HepG2 (cell line): ENCODE measurements around the gene CD3D. TPM values are rescaled to one million over a fixed set of nuclear protein-coding genes. Genes with fewer than 3 reads are reported as not detected.

Experiments used
- ATAC-seq: fragments of 200-7000 bp; cut with Tn5 transposase; 3 replicates; pipeline ENCODE4 v1.9.1; 2020; ENCODE audit warnings: mild to moderate bottlenecking, moderate library complexity
- BruUV-seq: library from RNA; stranded (reverse); fragments of 400-500 nt; replicated peaks from 2 replicates; lab custom pipeline; 2021; lab: Mats Ljungman, UMichigan
- CTCF ChIA-PET: fragments of 300-600 bp; formaldehyde crosslinking; extraction: SDS; loops from one replicate; lab custom pipeline; 2021; ENCODE audit warnings: low total read pairs, inconsistent platforms, low intra/inter-chr PET ratio; lab: Yijun Ruan, JAX
- POLR2A ChIA-PET: fragments of 350-600 bp; sonication (Branson Sonifier 250); formaldehyde crosslinking; loops from one replicate; lab custom pipeline; 2020; ENCODE audit warnings: antibody characterized with exemption, inconsistent platforms; lab: Yijun Ruan, JAX
- DNase-seq: peaks from one replicate; pipeline ENCODE4 v3.0.0-alpha.2; 2015; ENCODE audit warnings: low spot score
- FAIRE-seq: peaks from 3 replicates; lab custom pipeline; 2011; peaks lifted over from hg19 to GRCh38; lab: Jason Lieb, UNC
- H2AFZ ChIP-seq: one replicate; pipeline ENCODE4 v1.6.1; 2011; ENCODE audit warnings: low read length, inconsistent platforms
- H3K27ac ChIP-seq: fragments of 300-600 bp; 3 replicates; pipeline ENCODE4 v1.8.0; 2011; ENCODE audit warnings: mixed run types, mild to moderate bottlenecking, mixed read lengths, low read length, inconsistent platforms; ENCODE audit not compliant: insufficient read depth; ENCODE audit errors: extremely low read length
- H3K27me3 ChIP-seq, 2 experiments: fragments of 200-600 bp in 1 of 2; 2 replicates in 1 of 2; 3 replicates in 1 of 2; pipeline versions ENCODE4 v1.6.0 to v1.8.0; 2011; ENCODE audit warnings: low read length in 2 of 2, mild to moderate bottlenecking in 2 of 2, moderate library complexity in 2 of 2, inconsistent platforms in 1 of 2; ENCODE audit not compliant: insufficient read depth in 2 of 2, control insufficient read depth in 1 of 2
- H3K36me3 ChIP-seq, 2 experiments: fragments of 200-600 bp in 1 of 2; replicated peaks in 1 of 2; 2 replicates in 1 of 2; 3 replicates in 1 of 2; pipeline versions ENCODE4 v1.5.1 to v1.8.0; 2011; ENCODE audit warnings: low read length in 2 of 2, inconsistent platforms in 1 of 2; ENCODE audit not compliant: insufficient read depth in 2 of 2, control insufficient read depth in 1 of 2
- H3K4me1 ChIP-seq: 2 replicates; pipeline ENCODE4 v1.5.1; 2012; ENCODE audit warnings: low read length, inconsistent platforms; ENCODE audit not compliant: insufficient read depth
- H3K4me2 ChIP-seq: 2 replicates; pipeline ENCODE4 v1.6.0; 2011; ENCODE audit warnings: low read depth, low read length, inconsistent platforms
- H3K4me3 ChIP-seq, 3 experiments: fragments of 200-600 bp in 1 of 3; sonication (generic), shearing (Covaris generic) in 1 of 3; replicated peaks in 1 of 3; 2 replicates each; pipeline ENCODE4 v1.5.1; 2011 to 2016; ENCODE audit warnings: low read length in 3 of 3, inconsistent platforms in 2 of 3, low read depth in 2 of 3, mild to moderate bottlenecking in 2 of 3, control low read depth in 1 of 3, mixed read lengths in 1 of 3; ENCODE audit not compliant: insufficient read depth in 1 of 3
- H3K79me2 ChIP-seq: one replicate; pipeline ENCODE4 v1.6.1; 2011; ENCODE audit warnings: low read length, inconsistent platforms; ENCODE audit not compliant: insufficient read depth
- H3K9ac ChIP-seq: 2 replicates; pipeline ENCODE4 v1.6.0; 2011; ENCODE audit warnings: mild to moderate bottlenecking, low read depth, low read length, inconsistent platforms; ENCODE audit not compliant: insufficient read depth
- H3K9me3 ChIP-seq: 2 replicates; pipeline ENCODE4 v1.5.1; 2012; ENCODE audit warnings: mild to moderate bottlenecking, low read length
- H4K20me1 ChIP-seq: 2 replicates; pipeline ENCODE4 v1.6.0; 2011; ENCODE audit warnings: inconsistent platforms, mild to moderate bottlenecking, low read length, moderate library complexity; ENCODE audit not compliant: insufficient read depth
- ATF7 ChIP-seq, 2 experiments: fragments of 450-650 bp in 1 of 2; sonication (generic) in 1 of 2; formaldehyde crosslinking in 1 of 2; IDR thresholded peaks; 2 replicates each; pipeline versions ENCODE4 v1.4.0 to v1.6.1; 2016 to 2020; ENCODE audit warnings: antibody characterized with exemption in 1 of 2, mild to moderate bottlenecking in 1 of 2, missing genetic modification reagents in 1 of 2
- DPF2 ChIP-seq: sonication (generic); formaldehyde crosslinking; IDR thresholded peaks from 2 replicates; pipeline ENCODE4 v1.4.0; 2020; ENCODE audit warnings: mild to moderate bottlenecking, low read depth, missing genetic modification reagents, borderline replicate concordance
- ERF ChIP-seq: IDR thresholded peaks from 2 replicates; pipeline ENCODE4 v1.6.1; 2018; ENCODE audit warnings: missing biosample characterization, missing genetic modification reagents
- HHEX ChIP-seq: IDR thresholded peaks from 2 replicates; pipeline ENCODE4 v1.6.1; 2016; ENCODE audit warnings: control low read depth
- HNRNPLL ChIP-seq: fragments of 200-400 bp; formaldehyde crosslinking; IDR thresholded peaks from 2 replicates; pipeline ENCODE4 v1.6.1; 2017; ENCODE audit warnings: mild to moderate bottlenecking, low read depth, low read length; ENCODE audit not compliant: poor library complexity, severe bottlenecking
- MBNL3 ChIP-seq: fragments of 250-450 bp; sonication (Bioruptor Pico); conservative IDR thresholded peaks from 2 replicates; pipeline ENCODE4 v1.8.0; 2022; ENCODE audit warnings: mild to moderate bottlenecking, inconsistent platforms
- NAIF1 ChIP-seq: sonication (generic); formaldehyde crosslinking; IDR thresholded peaks from 2 replicates; pipeline ENCODE4 v1.5.0; 2020; ENCODE audit warnings: mild to moderate bottlenecking, missing genetic modification reagents, borderline replicate concordance
- RORA ChIP-seq: sonication (generic); formaldehyde crosslinking; IDR thresholded peaks from 2 replicates; pipeline ENCODE4 v1.5.0; 2020; ENCODE audit warnings: mild to moderate bottlenecking, missing genetic modification reagents, moderate library complexity
- SSRP1 ChIP-seq: IDR thresholded peaks from 2 replicates; pipeline ENCODE4 v1.6.1; 2016; ENCODE audit warnings: control low read depth
- STAT5B ChIP-seq: sonication (generic); formaldehyde crosslinking; IDR thresholded peaks from 2 replicates; pipeline ENCODE4 v1.4.0; 2020; ENCODE audit warnings: missing genetic modification reagents
- SUZ12 ChIP-seq: fragments of 150-350 bp; IDR thresholded peaks from 2 replicates; pipeline ENCODE4 v1.6.1; 2014; ENCODE audit warnings: low read depth, low read length
- U2AF2 ChIP-seq: fragments of 200-400 bp; formaldehyde crosslinking; IDR thresholded peaks from 2 replicates; pipeline ENCODE4 v1.6.1; 2017; ENCODE audit warnings: low read depth, mild to moderate bottlenecking, low read length
- ZFP82 ChIP-seq: sonication (generic); formaldehyde crosslinking; IDR thresholded peaks from 2 replicates; pipeline ENCODE4 v1.5.1; 2020; ENCODE audit warnings: mild to moderate bottlenecking, missing genetic modification reagents, borderline replicate concordance
- ZNF556 ChIP-seq: sonication (generic); formaldehyde crosslinking; IDR thresholded peaks from 2 replicates; pipeline ENCODE4 v1.4.0; 2020; ENCODE audit warnings: mild to moderate bottlenecking, missing genetic modification reagents, borderline replicate concordance
- WGBS: methylation state at CpG from one replicate; pipeline ENCODE4 v1.1.6; 2017; ENCODE audit warnings: low lambda C conversion rate; 5-methylcytosine and 5-hydroxymethylcytosine counted together
- in situ Hi-C: cut with HindIII; loops from 2 replicates; pipeline ENCODE4 v1.10.0; 2017; ENCODE audit warnings: low pct_unique_long_range_greater_than_20kb; ENCODE audit not compliant: extremely low pct_ligation_motif_present
- intact Hi-C: fragments of 100-400 bp; cut with micrococcal nuclease; formaldehyde crosslinking; loops from one replicate; pipeline ENCODE4 v1.10.0; 2022; ENCODE audit not compliant: unreplicated experiment
- polyA plus RNA-seq, 8 experiments: library from polyadenylated mRNA; depleted of rRNA in 3 of 8; stranded (reverse) in 7 of 8; unstranded in 1 of 8; fragments of >200 nt; fragmentation: Illumina TruSeq in 4 of 8; extraction: Trizol in 4 of 8; gene quantifications; 2 replicates each; pipeline versions ENCODE4 v1.2.1 to v1.2.3, GENCODE V29; 2011 to 2016; ENCODE audit warnings: low read depth in 4 of 8, missing spikeins in 1 of 8, mixed read lengths in 1 of 8; ENCODE audit not compliant: insufficient read depth in 1 of 8
- total RNA-seq, 5 experiments: library from RNA; depleted of rRNA; stranded (reverse); fragments of >200 nt; fragmentation: Illumina TruSeq; extraction: Trizol; gene quantifications; 2 replicates each; pipeline ENCODE4 v1.2.3, GENCODE V29; 2016; ENCODE audit warnings: low read depth in 1 of 5
- TF ChIP-seq, protein P1 (sequence below): sonication (generic); formaldehyde crosslinking; IDR thresholded peaks from 2 replicates; pipeline ENCODE4 v1.4.0; 2020; ENCODE audit warnings: missing genetic modification reagents, borderline replicate concordance
- TF ChIP-seq, protein P2 (sequence below): sonication (generic); formaldehyde crosslinking; IDR thresholded peaks from 2 replicates; pipeline ENCODE4 v1.4.0; 2020; ENCODE audit warnings: missing genetic modification reagents
- TF ChIP-seq, protein P3 (sequence below): conservative IDR thresholded peaks from 2 replicates; pipeline ENCODE4 v1.6.1; 2018; ENCODE audit warnings: missing genetic modification reagents
- TF ChIP-seq, protein P4 (sequence below): sonication (generic); formaldehyde crosslinking; IDR thresholded peaks from 2 replicates; pipeline ENCODE4 v1.5.1; 2020; ENCODE audit warnings: mild to moderate bottlenecking, missing genetic modification reagents, moderate library complexity

CD3D gene
- total and polyA plus RNA-seq, 2 of the 13 experiments (the other 11 are each of a cell fraction or from before 2014, with no cell fraction given): 0.66 to 6.6 TPM

- Histone ChIP-seq H3K4me3 (no peak overlapping the region), H3K9ac (no peak overlapping the region), H3K27me3 (peaks cover 6 to 49% of the 10 kb centered on the region in 2 experiments; a peak in 4 of 5 replicates), H3K9me3 (no peaks in the 10 kb centered on the region), H3K79me2 (no peaks in the 10 kb centered on the region), H3K36me3 (no peaks in the 10 kb centered on the region), H3K4me1 (peaks cover 43% of the 10 kb centered on the region), H3K27ac (no peak overlapping the region), H4K20me1 (no peaks in the 10 kb centered on the region), H2AFZ (no peak overlapping the region), H3K4me2 (no peak overlapping the region)
- no TSS peak for BruUV-seq
- ATAC-seq (no peak), DNase-seq (no peak), FAIRE-seq (no peak)
- in situ Hi-C loops: no loop called here
- WGBS: 37% methylated on average over 11 of the region's 11 CpGs
- ChIA-PET CTCF (no interaction called here), POLR2A (no interaction called here)
- intact Hi-C loops: no loop called here
- TF ChIP-seq, protein P1, sequence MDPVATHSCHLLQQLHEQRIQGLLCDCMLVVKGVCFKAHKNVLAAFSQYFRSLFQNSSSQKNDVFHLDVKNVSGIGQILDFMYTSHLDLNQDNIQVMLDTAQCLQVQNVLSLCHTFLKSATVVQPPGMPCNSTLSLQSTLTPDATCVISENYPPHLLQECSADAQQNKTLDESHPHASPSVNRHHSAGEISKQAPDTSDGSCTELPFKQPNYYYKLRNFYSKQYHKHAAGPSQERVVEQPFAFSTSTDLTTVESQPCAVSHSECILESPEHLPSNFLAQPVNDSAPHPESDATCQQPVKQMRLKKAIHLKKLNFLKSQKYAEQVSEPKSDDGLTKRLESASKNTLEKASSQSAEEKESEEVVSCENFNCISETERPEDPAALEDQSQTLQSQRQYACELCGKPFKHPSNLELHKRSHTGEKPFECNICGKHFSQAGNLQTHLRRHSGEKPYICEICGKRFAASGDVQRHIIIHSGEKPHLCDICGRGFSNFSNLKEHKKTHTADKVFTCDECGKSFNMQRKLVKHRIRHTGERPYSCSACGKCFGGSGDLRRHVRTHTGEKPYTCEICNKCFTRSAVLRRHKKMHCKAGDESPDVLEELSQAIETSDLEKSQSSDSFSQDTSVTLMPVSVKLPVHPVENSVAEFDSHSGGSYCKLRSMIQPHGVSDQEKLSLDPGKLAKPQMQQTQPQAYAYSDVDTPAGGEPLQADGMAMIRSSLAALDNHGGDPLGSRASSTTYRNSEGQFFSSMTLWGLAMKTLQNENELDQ (CRISPR knock-in tag): no peak
- no peak for TF ChIP-seq STAT5B (CRISPR knock-in tag)
- no peak for TF ChIP-seq DPF2 (CRISPR knock-in tag)
- no peak for TF ChIP-seq ZFP82 (CRISPR knock-in tag)
- no peak for TF ChIP-seq MBNL3 (CRISPR knock-in tag)
- no peak for TF ChIP-seq ATF7 (IDR thresholded peaks at IDR 0.05)
- no peak for TF ChIP-seq ATF7 (CRISPR knock-in tag; IDR thresholded peaks at IDR 0.05)
- TF ChIP-seq NAIF1: no peak
- TF ChIP-seq RORA (CRISPR knock-in tag): no peak
- TF ChIP-seq, protein P2, sequence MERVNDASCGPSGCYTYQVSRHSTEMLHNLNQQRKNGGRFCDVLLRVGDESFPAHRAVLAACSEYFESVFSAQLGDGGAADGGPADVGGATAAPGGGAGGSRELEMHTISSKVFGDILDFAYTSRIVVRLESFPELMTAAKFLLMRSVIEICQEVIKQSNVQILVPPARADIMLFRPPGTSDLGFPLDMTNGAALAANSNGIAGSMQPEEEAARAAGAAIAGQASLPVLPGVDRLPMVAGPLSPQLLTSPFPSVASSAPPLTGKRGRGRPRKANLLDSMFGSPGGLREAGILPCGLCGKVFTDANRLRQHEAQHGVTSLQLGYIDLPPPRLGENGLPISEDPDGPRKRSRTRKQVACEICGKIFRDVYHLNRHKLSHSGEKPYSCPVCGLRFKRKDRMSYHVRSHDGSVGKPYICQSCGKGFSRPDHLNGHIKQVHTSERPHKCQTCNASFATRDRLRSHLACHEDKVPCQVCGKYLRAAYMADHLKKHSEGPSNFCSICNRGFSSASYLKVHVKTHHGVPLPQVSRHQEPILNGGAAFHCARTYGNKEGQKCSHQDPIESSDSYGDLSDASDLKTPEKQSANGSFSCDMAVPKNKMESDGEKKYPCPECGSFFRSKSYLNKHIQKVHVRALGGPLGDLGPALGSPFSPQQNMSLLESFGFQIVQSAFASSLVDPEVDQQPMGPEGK: no peak
- TF ChIP-seq, protein P3, sequence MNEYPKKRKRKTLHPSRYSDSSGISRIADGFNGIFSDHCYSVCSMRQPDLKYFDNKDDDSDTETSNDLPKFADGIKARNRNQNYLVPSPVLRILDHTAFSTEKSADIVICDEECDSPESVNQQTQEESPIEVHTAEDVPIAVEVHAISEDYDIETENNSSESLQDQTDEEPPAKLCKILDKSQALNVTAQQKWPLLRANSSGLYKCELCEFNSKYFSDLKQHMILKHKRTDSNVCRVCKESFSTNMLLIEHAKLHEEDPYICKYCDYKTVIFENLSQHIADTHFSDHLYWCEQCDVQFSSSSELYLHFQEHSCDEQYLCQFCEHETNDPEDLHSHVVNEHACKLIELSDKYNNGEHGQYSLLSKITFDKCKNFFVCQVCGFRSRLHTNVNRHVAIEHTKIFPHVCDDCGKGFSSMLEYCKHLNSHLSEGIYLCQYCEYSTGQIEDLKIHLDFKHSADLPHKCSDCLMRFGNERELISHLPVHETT: no peak
- no peak for TF ChIP-seq ZNF556
- TF ChIP-seq HHEX (CRISPR knock-in tag): no peak
- no peak for TF ChIP-seq U2AF2
- TF ChIP-seq ERF (CRISPR knock-in tag): no peak
- no peak for TF ChIP-seq HNRNPLL
- TF ChIP-seq, protein P4, sequence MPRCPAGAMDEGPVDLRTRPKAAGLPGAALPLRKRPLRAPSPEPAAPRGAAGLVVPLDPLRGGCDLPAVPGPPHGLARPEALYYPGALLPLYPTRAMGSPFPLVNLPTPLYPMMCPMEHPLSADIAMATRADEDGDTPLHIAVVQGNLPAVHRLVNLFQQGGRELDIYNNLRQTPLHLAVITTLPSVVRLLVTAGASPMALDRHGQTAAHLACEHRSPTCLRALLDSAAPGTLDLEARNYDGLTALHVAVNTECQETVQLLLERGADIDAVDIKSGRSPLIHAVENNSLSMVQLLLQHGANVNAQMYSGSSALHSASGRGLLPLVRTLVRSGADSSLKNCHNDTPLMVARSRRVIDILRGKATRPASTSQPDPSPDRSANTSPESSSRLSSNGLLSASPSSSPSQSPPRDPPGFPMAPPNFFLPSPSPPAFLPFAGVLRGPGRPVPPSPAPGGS: no peak
- no peak for TF ChIP-seq SSRP1 (CRISPR knock-in tag)
- TF ChIP-seq SUZ12: no peak
Measured at GRCh38 chr11:118318581-118319336, 23.7 kb downstream of the CD3D start.
